SK-N-SH treated with all-trans-retinoic acid at 6 μM for 48 hours (cell line): ENCODE measurements around the gene SLC4A5.

ENCODE experiments used
- ATAC-seq: fragments of 200-7000 bp; cut with Tn5 transposase; 3 replicates; pipeline ENCODE4 v1.9.1; 2020; ENCODE audit warnings: mild to moderate bottlenecking, moderate library complexity
- ARNTL ChIP-seq: fragments of 450-650 bp; formaldehyde crosslinking; IDR thresholded peaks from 2 replicates; pipeline ENCODE4 v1.5.0; 2020; ENCODE audit warnings: low read depth, mild to moderate bottlenecking, moderate library complexity, borderline replicate concordance
- BACH2 ChIP-seq: fragments of 250-450 bp; sonication (Bioruptor Pico); IDR thresholded peaks from 2 replicates; pipeline ENCODE4 v1.9.0; 2021; ENCODE audit warnings: mild to moderate bottlenecking, borderline replicate concordance
- CREB5 ChIP-seq: fragments of 250-450 bp; sonication (Bioruptor Pico); IDR thresholded peaks from 2 replicates; pipeline ENCODE4 v1.5.1; 2020; ENCODE audit warnings: low read depth, mild to moderate bottlenecking, moderate library complexity
- CSDC2 ChIP-seq: fragments of 250-450 bp; sonication (Bioruptor Pico); IDR thresholded peaks from 2 replicates; pipeline ENCODE4 v1.5.0; 2020; ENCODE audit warnings: mild to moderate bottlenecking, moderate library complexity
- CSRNP3 ChIP-seq: fragments of 250-450 bp; sonication (Bioruptor Pico); IDR thresholded peaks from 2 replicates; pipeline ENCODE4 v1.5.1; 2021; ENCODE audit warnings: mild to moderate bottlenecking, moderate library complexity
- ESRRG ChIP-seq: fragments of 250-450 bp; sonication (Bioruptor Pico); IDR thresholded peaks from 2 replicates; pipeline ENCODE4 v1.6.1; 2021; ENCODE audit warnings: mild to moderate bottlenecking
- GLIS3 ChIP-seq: fragments of 250-450 bp; sonication (Bioruptor Pico); IDR thresholded peaks from 2 replicates; pipeline ENCODE4 v1.5.0; 2020; ENCODE audit warnings: mild to moderate bottlenecking, moderate library complexity
- ISL1 ChIP-seq: fragments of 250-450 bp; sonication (Bioruptor Pico); IDR thresholded peaks from 2 replicates; pipeline ENCODE4 v2.1.2; 2022; ENCODE audit warnings: mild to moderate bottlenecking, moderate library complexity
- OSR1 ChIP-seq: fragments of 250-450 bp; sonication (Bioruptor Pico); IDR thresholded peaks from 2 replicates; pipeline ENCODE4 v1.8.0; 2022; ENCODE audit warnings: moderate library complexity, mild to moderate bottlenecking, inconsistent platforms
- PATZ1 ChIP-seq: fragments of 250-450 bp; sonication (Bioruptor Pico); IDR thresholded peaks from 2 replicates; pipeline ENCODE4 v1.8.0; 2020; ENCODE audit warnings: mild to moderate bottlenecking, moderate library complexity, borderline replicate concordance
- PPARA ChIP-seq: fragments of 250-450 bp; sonication (Bioruptor Pico); IDR thresholded peaks from 2 replicates; pipeline ENCODE4 v1.5.0; 2020; ENCODE audit warnings: mild to moderate bottlenecking, borderline replicate concordance
- RARB ChIP-seq: fragments of 250-450 bp; sonication (Bioruptor Pico); IDR thresholded peaks from 2 replicates; pipeline ENCODE4 v1.8.0; 2021; ENCODE audit warnings: mild to moderate bottlenecking, moderate library complexity
- SNAI2 ChIP-seq: fragments of 250-450 bp; sonication (Bioruptor Pico); IDR thresholded peaks from 2 replicates; pipeline ENCODE4 v1.5.0; 2020; ENCODE audit warnings: mild to moderate bottlenecking, moderate library complexity
- TOX ChIP-seq: fragments of 250-450 bp; sonication (Bioruptor Pico); IDR thresholded peaks from 2 replicates; pipeline ENCODE4 v1.8.0; 2021; ENCODE audit warnings: mild to moderate bottlenecking, moderate library complexity, borderline replicate concordance
- TSHZ2 ChIP-seq: fragments of 250-450 bp; sonication (Bioruptor Pico); IDR thresholded peaks from 2 replicates; pipeline ENCODE4 v1.5.0; 2020; ENCODE audit warnings: mild to moderate bottlenecking, moderate library complexity
- ZC3H10 ChIP-seq: fragments of 250-450 bp; sonication (Bioruptor Pico); IDR thresholded peaks from 2 replicates; pipeline ENCODE4 v1.5.1; 2021; ENCODE audit warnings: mild to moderate bottlenecking, moderate library complexity
- ZFP3 ChIP-seq: fragments of 250-450 bp; sonication (Bioruptor Pico); IDR thresholded peaks from 2 replicates; pipeline ENCODE4 v1.5.0; 2020; ENCODE audit warnings: mild to moderate bottlenecking, moderate library complexity
- ZFP30 ChIP-seq: fragments of 450-650 bp; formaldehyde crosslinking; IDR thresholded peaks from 2 replicates; pipeline ENCODE4 v1.5.0; 2022; ENCODE audit warnings: mild to moderate bottlenecking, moderate library complexity
- ZNF565 ChIP-seq: fragments of 450-650 bp; formaldehyde crosslinking; conservative IDR thresholded peaks from 2 replicates; pipeline ENCODE4 v1.5.0; 2020; ENCODE audit warnings: low read depth, mild to moderate bottlenecking, moderate library complexity
- ZNF70 ChIP-seq: fragments of 450-650 bp; formaldehyde crosslinking; IDR thresholded peaks from 2 replicates; pipeline ENCODE4 v1.5.0; 2020; ENCODE audit warnings: mild to moderate bottlenecking, moderate library complexity
- ZNF8 ChIP-seq: fragments of 450-650 bp; formaldehyde crosslinking; IDR thresholded peaks from 2 replicates; pipeline ENCODE4 v1.5.0; 2020; ENCODE audit warnings: mild to moderate bottlenecking, moderate library complexity

Gene SLC4A5

GRCh38 chr2:74275228-74275627 is 68.0 kb downstream of the SLC4A5 start:
- no peak for ATAC-seq
- TF ChIP-seq TSHZ2 (CRISPR knock-in tag): no peak
- no peak for TF ChIP-seq ZNF8 (CRISPR knock-in tag)
- no peak for TF ChIP-seq BACH2
- no peak for TF ChIP-seq ISL1
- no peak for TF ChIP-seq ZC3H10 (CRISPR knock-in tag)
- TF ChIP-seq TOX: no peak
- no peak for TF ChIP-seq CSDC2 (CRISPR knock-in tag)
- no peak for TF ChIP-seq PPARA (CRISPR knock-in tag)
- TF ChIP-seq ZNF565: no peak
- TF ChIP-seq PATZ1: no peak
- TF ChIP-seq CREB5 (CRISPR knock-in tag): no peak
- no peak for TF ChIP-seq SNAI2 (CRISPR knock-in tag)
- no peak for TF ChIP-seq OSR1 (CRISPR knock-in tag)
- no peak for TF ChIP-seq ESRRG (CRISPR knock-in tag)
- no peak for TF ChIP-seq ARNTL
- no peak for TF ChIP-seq GLIS3 (CRISPR knock-in tag)

- TF ChIP-seq ARNTL (no peak), BACH2 (no peak), ZFP3 (CRISPR knock-in tag) (no peak), GLIS3 (CRISPR knock-in tag) (no peak), ZFP30 (CRISPR knock-in tag) (no peak), SNAI2 (CRISPR knock-in tag) (no peak), OSR1 (CRISPR knock-in tag) (no peak), ZNF565 (no peak), CSDC2 (CRISPR knock-in tag) (no peak), PPARA (CRISPR knock-in tag) (no peak), ZNF70 (CRISPR knock-in tag) (no peak)
- no peak for ATAC-seq
Observed at GRCh38 chr2:74269667-74270066, 73.5 kb downstream of the SLC4A5 start.

GRCh38 chr2:74267068-74267467 is 76.1 kb downstream of the SLC4A5 start:
- 0 out of 3 replicates have a peak, but pooled peaks have one; percentile 30 for ATAC-seq
- TF ChIP-seq ZC3H10 (CRISPR knock-in tag) (no peak), GLIS3 (CRISPR knock-in tag) (no peak), OSR1 (CRISPR knock-in tag) (no peak), ARNTL (no peak), RARB (CRISPR knock-in tag) (no peak), ISL1 (no peak), PATZ1 (no peak), ESRRG (CRISPR knock-in tag) (no peak), ZNF8 (CRISPR knock-in tag) (no peak), SNAI2 (CRISPR knock-in tag) (no peak), ZFP3 (CRISPR knock-in tag) (no peak), CSRNP3 (no peak), ZFP30 (CRISPR knock-in tag) (no peak), TOX (no peak)
